ENCODE measurements around the gene HCN4. TPM values are rescaled to one million over a fixed set of nuclear protein-coding genes. Genes with fewer than 3 reads are reported as not detected.

The HCN4 gene
- total RNA-seq, 1 experiment from 2014 or later = 10.5 TPM

- no peak for ATAC-seq
- H3K36me3 Mint-ChIP-seq = peaks cover 22% of the 10 kb centered on the region
These were observed 84.6 kb downstream of the HCN4 start for GRCh38 chr15:73284090-73284716.

GRCh38 chr15:73283366-73283962, 85.3 kb downstream of the HCN4 start:
- POLR2A ChIA-PET = no interaction called here
- no peak overlapping the region for H3K4me3 Mint-ChIP-seq
- H3K4me1 Mint-ChIP-seq = no peaks in the 10 kb centered on the region
- DNase-seq (ENCODE audit: low spot score) (no peak), ATAC-seq (no peak)
- H3K27ac Mint-ChIP-seq = no peak overlapping the region
- peaks cover 16% of the 10 kb centered on the region for H3K36me3 Mint-ChIP-seq
- CTCF ChIA-PET = interaction anchor here (1.0 to 2.6 kb wide), 3 partner anchors 10 to 42 kb away, joined by 3 to 10 read pairs (median 3); no protein-coding TSS in a partner anchor
- H3K27me3 Mint-ChIP-seq (ENCODE audit: low read depth) = no peaks in the 10 kb centered on the region
- no peaks in the 10 kb centered on the region for H3K9me3 Mint-ChIP-seq
- no peak for TF ChIP-seq CBFB (CRISPR knock-in tag; IDR thresholded peaks at IDR 0.05; ENCODE audit: low read depth)
- TF ChIP-seq IRF2 (CRISPR knock-in tag; IDR thresholded peaks at IDR 0.05; ENCODE audit: borderline replicate concordance, low read depth) = no peak
- no peak for TF ChIP-seq ZNF219 (CRISPR knock-in tag; IDR thresholded peaks at IDR 0.05; ENCODE audit: borderline replicate concordance)
- no peak for TF ChIP-seq ZSCAN18 (CRISPR knock-in tag; IDR thresholded peaks at IDR 0.05)
- TF ChIP-seq FOXK1 (CRISPR knock-in tag; IDR thresholded peaks at IDR 0.05) = no peak
- no peak for TF ChIP-seq ZNF416 (CRISPR knock-in tag; IDR thresholded peaks at IDR 0.05)
- TF ChIP-seq ATF3 (CRISPR knock-in tag; conservative IDR thresholded peaks at IDR 0.05) = no peak
- TF ChIP-seq MAX (CRISPR knock-in tag; IDR thresholded peaks at IDR 0.05) = no peak

More at GRCh38 chr15:73284090-73284716, 84.6 kb downstream of the HCN4 start:
- ChIA-PET CTCF (interaction anchor here (0.6 to 2.6 kb wide), 4 partner anchors 10 to 722 kb away, joined by 4 to 10 read pairs (median 6); no protein-coding TSS in a partner anchor), POLR2A (no interaction called here)
- Mint-ChIP-seq H3K27me3 (ENCODE audit: low read depth) (no peaks in the 10 kb centered on the region), H3K4me3 (no peak overlapping the region), H3K9me3 (no peaks in the 10 kb centered on the region), H3K4me1 (no peaks in the 10 kb centered on the region), H3K27ac (no peak overlapping the region)
- TF ChIP-seq, protein P1, sequence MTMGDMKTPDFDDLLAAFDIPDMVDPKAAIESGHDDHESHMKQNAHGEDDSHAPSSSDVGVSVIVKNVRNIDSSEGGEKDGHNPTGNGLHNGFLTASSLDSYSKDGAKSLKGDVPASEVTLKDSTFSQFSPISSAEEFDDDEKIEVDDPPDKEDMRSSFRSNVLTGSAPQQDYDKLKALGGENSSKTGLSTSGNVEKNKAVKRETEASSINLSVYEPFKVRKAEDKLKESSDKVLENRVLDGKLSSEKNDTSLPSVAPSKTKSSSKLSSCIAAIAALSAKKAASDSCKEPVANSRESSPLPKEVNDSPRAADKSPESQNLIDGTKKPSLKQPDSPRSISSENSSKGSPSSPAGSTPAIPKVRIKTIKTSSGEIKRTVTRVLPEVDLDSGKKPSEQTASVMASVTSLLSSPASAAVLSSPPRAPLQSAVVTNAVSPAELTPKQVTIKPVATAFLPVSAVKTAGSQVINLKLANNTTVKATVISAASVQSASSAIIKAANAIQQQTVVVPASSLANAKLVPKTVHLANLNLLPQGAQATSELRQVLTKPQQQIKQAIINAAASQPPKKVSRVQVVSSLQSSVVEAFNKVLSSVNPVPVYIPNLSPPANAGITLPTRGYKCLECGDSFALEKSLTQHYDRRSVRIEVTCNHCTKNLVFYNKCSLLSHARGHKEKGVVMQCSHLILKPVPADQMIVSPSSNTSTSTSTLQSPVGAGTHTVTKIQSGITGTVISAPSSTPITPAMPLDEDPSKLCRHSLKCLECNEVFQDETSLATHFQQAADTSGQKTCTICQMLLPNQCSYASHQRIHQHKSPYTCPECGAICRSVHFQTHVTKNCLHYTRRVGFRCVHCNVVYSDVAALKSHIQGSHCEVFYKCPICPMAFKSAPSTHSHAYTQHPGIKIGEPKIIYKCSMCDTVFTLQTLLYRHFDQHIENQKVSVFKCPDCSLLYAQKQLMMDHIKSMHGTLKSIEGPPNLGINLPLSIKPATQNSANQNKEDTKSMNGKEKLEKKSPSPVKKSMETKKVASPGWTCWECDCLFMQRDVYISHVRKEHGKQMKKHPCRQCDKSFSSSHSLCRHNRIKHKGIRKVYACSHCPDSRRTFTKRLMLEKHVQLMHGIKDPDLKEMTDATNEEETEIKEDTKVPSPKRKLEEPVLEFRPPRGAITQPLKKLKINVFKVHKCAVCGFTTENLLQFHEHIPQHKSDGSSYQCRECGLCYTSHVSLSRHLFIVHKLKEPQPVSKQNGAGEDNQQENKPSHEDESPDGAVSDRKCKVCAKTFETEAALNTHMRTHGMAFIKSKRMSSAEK (CRISPR knock-in tag; IDR thresholded peaks at IDR 0.05; ENCODE audit: borderline replicate concordance) = no peak
- TF ChIP-seq IRF2 (CRISPR knock-in tag; IDR thresholded peaks at IDR 0.05; ENCODE audit: borderline replicate concordance, low read depth) (no peak), TEAD1 (CRISPR knock-in tag; IDR thresholded peaks at IDR 0.05) (no peak), ZNF232 (CRISPR knock-in tag; IDR thresholded peaks at IDR 0.05) (no peak), ZBTB21 (CRISPR knock-in tag; IDR thresholded peaks at IDR 0.05; ENCODE audit: borderline replicate concordance) (no peak), AR (CRISPR knock-in tag; IDR thresholded peaks at IDR 0.05) (no peak), SP1 (CRISPR knock-in tag; conservative IDR thresholded peaks at IDR 0.05) (no peak)
- DNase-seq (ENCODE audit: low spot score) = no peak

Measured in WTC11 (cell line).